Adipocyte (in vitro differentiated cells): ENCODE results near the gene LOXL1.
A peak's percentile ranks its signal among the peaks of the same experiment; 100 is the strongest.

Source experiments
- DNase-seq: peaks from one replicate; pipeline ENCODE4 v3.0.0-alpha.2; 2015; ENCODE audit warnings: low read depth
- H3K27me3 ChIP-seq: replicated peaks from 2 replicates; pipeline ENCODE4 v1.7.0; 2013; ENCODE audit warnings: mild to moderate bottlenecking, low read length, moderate library complexity; ENCODE audit not compliant: control insufficient read depth, insufficient read depth
- H3K36me3 ChIP-seq: 2 replicates; pipeline ENCODE4 v1.7.0; 2013; ENCODE audit warnings: low read length, mild to moderate bottlenecking, moderate library complexity; ENCODE audit not compliant: control insufficient read depth, insufficient read depth, severe bottlenecking
- H3K4me1 ChIP-seq: 2 replicates; pipeline ENCODE4 v1.7.0; 2013; ENCODE audit warnings: mild to moderate bottlenecking, low read length, moderate library complexity; ENCODE audit not compliant: control insufficient read depth, insufficient read depth
- H3K4me3 ChIP-seq: 2 replicates; pipeline ENCODE4 v1.7.0; 2013; ENCODE audit warnings: mild to moderate bottlenecking, low read length, moderate library complexity
- H3K9ac ChIP-seq: 2 replicates; pipeline ENCODE4 v1.7.0; 2013; ENCODE audit warnings: mild to moderate bottlenecking, low read length, moderate library complexity
- H3K9me3 ChIP-seq: 2 replicates; pipeline ENCODE4 v1.7.0; 2013; ENCODE audit warnings: mild to moderate bottlenecking, low read length, moderate library complexity; ENCODE audit not compliant: control insufficient read depth

The LOXL1 gene, protein sequence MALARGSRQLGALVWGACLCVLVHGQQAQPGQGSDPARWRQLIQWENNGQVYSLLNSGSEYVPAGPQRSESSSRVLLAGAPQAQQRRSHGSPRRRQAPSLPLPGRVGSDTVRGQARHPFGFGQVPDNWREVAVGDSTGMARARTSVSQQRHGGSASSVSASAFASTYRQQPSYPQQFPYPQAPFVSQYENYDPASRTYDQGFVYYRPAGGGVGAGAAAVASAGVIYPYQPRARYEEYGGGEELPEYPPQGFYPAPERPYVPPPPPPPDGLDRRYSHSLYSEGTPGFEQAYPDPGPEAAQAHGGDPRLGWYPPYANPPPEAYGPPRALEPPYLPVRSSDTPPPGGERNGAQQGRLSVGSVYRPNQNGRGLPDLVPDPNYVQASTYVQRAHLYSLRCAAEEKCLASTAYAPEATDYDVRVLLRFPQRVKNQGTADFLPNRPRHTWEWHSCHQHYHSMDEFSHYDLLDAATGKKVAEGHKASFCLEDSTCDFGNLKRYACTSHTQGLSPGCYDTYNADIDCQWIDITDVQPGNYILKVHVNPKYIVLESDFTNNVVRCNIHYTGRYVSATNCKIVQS

DNA sequence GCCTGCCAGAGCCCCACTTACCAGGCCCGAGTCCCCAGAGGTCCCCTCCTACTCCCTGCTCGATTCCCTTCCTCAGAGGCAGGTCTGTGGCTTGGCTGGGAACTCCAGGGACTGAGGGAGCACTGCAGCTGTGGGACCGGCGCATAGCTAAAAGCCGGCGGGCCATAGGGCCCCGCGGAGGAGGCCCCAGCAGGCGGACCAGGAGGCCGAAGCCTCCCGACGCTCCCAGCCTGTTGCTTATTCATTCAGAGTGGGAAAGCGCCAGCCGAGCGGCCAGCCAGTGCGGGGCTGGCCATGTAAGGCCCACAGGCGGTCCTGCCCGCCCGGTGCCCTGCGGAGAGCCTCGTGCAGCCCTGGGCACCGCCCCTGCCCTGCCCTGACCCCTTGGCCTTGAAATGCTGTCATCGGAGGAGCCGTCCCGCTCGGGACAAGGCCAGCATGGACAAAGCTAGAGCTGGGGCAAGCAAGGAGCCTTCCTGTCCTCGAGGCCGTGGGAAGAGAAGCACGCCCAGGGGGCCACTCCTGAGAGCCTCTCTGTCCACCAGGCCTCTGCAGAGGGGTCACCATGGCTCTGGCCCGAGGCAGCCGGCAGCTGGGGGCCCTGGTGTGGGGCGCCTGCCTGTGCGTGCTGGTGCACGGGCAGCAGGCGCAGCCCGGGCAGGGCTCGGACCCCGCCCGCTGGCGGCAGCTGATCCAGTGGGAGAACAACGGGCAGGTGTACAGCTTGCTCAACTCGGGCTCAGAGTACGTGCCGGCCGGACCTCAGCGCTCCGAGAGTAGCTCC lies at the start of gene LOXL1:
Gene LOXL1, plus strand, starts transcription at position 244 of the 784 bp plus-strand sequence. Its CDS starts 322 bp downstream, at position 566.
- no peaks in the 10 kb centered on the region for H3K27me3 ChIP-seq
- H3K4me1 ChIP-seq: peaks cover 76% of the 10 kb centered on the region
- DNase-seq: peak; percentile 94
- H3K9ac ChIP-seq: peak within 1 kb of the TSS; percentile 85
- peak within 1 kb of the TSS; percentile 84 for H3K4me3 ChIP-seq
- H3K9me3 ChIP-seq: no peaks in the 10 kb centered on the region
- H3K36me3 ChIP-seq: no peaks in the 10 kb centered on the region

DNA sequence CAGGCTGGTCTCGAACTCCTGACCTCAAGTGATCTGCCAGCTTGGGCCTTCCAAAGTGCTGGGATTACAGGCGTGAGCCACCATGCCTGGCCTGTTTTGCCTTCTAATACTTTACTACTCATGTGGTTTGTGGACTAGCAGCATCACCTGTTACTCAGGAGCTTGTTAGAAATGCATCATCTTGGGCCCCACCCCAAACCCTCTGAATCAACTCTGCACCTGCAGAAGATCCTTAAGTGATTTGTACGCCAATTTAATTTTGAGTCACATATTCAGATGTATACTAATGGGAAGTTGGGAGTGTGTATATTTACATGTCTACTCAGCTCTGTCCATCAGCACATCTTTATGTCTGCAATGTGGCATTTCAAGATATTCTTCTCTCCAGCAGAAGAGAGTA lies 46.8 kb upstream of the LOXL1 start:
- no peaks in the 10 kb centered on the region for H3K36me3 ChIP-seq
- no peaks in the 10 kb centered on the region for H3K4me1 ChIP-seq
- DNase-seq: no peak
- H3K9me3 ChIP-seq: no peaks in the 10 kb centered on the region
- H3K9ac ChIP-seq: no peak overlapping the region
- H3K27me3 ChIP-seq: peaks cover 29% of the 10 kb centered on the region
- no peak overlapping the region for H3K4me3 ChIP-seq

DNA sequence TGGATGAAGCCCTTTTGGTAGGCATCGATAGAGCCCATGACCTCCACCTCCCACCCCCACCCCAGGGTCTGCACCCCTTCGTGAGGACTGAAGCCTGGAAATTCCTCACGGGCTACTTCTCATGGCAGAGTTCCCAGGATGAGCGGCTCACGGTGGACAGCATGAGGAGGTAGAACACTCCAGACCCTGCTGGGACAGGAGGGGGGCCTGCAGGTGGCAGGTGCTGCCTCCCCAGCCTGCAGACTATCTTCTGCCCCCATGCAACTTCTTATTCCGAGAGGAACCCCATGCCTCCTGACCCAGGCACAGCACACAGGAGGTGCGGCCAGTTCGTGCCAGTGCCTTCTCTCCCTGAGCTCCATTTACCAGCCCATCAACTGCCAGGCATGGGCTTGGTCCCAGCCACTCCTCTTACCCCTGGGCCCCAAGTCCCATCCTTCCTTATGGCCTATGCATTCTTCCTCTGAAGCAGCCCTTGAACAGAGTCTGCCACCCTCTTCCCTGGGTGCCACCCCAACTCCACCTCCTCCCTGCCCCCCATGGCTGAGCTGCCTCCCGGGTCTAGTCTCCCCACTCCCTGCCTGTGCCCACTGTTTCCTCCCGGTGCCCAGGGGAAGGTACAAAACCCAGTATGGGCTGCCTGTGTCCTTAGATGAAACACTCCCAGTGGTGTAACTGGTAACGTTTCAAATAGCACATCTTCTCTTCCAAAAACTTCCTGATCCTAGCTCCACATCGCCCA lies 44.5 kb upstream of the LOXL1 start:
- Histone ChIP-seq H3K36me3 (no peaks in the 10 kb centered on the region), H3K4me1 (peaks cover 10% of the 10 kb centered on the region), H3K4me3 (no peak overlapping the region), H3K9me3 (no peaks in the 10 kb centered on the region), H3K9ac (no peak overlapping the region), H3K27me3 (peaks cover 39% of the 10 kb centered on the region)
- DNase-seq: no peak

DNA sequence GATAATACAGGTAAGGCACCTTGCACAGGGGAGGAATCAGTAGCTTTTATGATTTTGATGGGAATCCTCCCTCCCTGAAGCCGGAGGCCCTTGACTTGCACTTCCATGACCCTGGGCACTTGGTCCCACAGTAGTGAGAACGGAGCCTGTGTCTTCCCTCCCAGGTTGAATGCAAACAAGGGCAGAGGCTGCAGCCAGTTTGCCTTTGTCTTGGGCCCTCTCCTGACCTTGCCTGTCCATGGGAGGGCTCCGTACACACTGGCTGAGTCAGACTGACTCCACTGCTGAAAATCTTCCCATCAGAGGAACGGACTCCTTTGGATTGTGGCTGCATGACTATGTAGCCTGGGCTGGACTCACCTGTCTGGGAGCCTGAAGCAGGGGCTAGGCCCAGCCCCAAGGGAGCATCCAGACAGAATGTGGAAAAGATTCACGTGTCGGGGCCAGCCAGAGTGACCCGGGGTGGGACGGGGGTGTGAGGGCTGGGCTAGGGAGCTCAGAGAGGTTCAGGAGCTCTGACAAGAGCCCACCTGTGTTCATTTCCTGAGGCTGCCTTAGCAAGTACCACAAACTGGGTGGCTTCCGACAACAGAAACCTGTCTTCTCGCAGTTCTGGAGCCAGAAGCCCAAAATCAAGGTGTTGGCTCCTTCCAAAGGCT lies 43.4 kb upstream of the LOXL1 start:
- no peak for DNase-seq
- Histone ChIP-seq H3K4me3 (no peak overlapping the region), H3K36me3 (no peaks in the 10 kb centered on the region), H3K9ac (no peak overlapping the region), H3K27me3 (peaks cover 39% of the 10 kb centered on the region), H3K4me1 (peaks cover 10% of the 10 kb centered on the region), H3K9me3 (no peaks in the 10 kb centered on the region)

DNA sequence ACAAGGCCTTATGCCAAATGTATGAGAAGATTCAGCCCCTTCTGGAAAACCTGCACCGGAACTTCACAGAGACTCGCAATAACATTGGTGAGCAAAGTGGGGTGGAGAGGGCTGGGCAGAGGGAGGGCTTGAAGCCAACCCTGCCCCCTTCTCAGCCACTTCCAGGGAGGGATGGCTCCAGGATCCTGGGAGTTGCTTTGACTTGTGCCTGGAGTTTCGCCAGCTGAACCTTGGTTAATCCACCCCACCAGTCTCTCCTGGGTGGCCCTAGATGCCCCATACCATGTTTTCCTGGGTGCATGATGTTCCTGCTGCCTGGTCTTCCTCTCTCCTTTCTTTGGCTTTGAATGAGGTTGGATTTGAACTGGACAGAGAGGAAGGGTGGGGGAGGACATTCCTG lies 42.1 kb upstream of the LOXL1 start:
- Histone ChIP-seq H3K9me3 (no peaks in the 10 kb centered on the region), H3K4me3 (no peak overlapping the region), H3K27me3 (peaks cover 52% of the 10 kb centered on the region), H3K9ac (no peak overlapping the region), H3K4me1 (peaks cover 10% of the 10 kb centered on the region), H3K36me3 (no peaks in the 10 kb centered on the region)
- no peak for DNase-seq

DNA sequence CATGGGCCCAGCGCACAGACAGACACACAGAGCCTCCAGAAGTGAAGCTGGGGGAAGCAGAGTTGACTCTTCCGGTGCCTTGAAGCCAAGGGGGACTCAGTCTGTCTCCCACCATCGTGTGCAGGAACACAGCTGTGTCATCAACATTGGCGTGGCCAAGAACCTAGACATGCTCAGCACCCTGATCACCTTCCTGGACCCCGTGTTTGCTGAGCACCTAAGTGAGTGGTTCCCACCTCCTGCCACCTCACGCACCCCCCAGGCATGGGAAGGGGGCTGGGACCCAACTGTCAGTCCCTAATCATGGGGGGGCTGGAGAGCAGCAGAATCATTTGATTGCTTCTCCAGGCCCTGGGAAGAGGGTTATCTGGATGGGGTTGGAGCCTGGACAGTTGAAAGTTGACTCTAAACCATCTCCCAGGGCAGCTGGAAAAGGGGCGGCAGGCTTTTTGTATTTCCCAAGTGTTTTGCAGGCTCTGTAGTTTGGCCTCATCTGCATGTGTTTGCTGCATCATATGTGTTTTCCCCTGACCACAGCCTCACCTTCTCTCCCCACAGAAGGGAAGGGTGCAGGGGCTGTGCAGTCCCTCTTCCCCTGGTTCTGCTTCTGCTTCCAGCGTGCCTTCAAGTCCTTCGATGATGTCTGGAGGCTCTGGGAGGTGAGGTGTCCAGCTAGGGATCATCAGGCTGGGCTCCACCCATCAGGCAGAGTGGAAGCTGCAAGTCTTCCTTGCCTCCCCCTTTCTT lies 40.1 kb upstream of the LOXL1 start:
- no peak overlapping the region for H3K9ac ChIP-seq
- H3K36me3 ChIP-seq: no peaks in the 10 kb centered on the region
- peaks cover 64% of the 10 kb centered on the region for H3K27me3 ChIP-seq
- H3K4me3 ChIP-seq: no peak overlapping the region
- peaks cover 10% of the 10 kb centered on the region for H3K4me1 ChIP-seq
- no peaks in the 10 kb centered on the region for H3K9me3 ChIP-seq
- DNase-seq: no peak

DNA sequence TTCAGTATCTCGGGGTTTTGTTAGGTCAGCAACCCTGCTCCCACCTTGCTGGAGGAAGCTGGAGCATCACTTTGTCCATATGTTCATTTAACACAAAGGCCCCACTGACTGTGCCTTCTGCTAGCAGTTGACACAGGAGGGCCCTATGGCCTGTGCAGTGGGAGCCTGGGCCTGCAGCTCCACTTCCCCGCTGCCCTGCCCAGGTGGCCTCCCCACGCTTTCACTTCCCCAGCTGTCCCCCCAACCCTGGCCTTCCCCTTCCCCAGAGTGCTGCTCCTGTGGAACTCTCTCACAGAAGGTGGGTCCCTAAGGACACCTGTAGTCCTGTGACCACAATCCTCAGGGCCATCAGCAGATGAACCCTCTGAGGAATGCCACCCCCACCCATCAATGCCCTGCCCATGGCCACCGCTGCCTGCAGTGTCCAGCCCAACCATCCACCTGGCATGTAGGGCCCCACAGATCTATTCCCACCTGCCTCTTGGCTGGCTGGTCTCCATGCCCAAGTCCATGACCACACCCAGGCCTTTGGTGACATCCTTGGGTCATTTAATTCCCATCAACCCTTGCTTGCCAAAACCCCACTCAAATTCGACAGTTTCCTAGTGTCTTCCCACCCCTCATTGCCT lies 39.4 kb upstream of the LOXL1 start:
- DNase-seq: no peak
- Histone ChIP-seq H3K4me1 (peaks cover 10% of the 10 kb centered on the region), H3K9me3 (no peaks in the 10 kb centered on the region), H3K9ac (no peak overlapping the region), H3K27me3 (peaks cover 60% of the 10 kb centered on the region), H3K4me3 (no peak overlapping the region), H3K36me3 (no peaks in the 10 kb centered on the region)

DNA sequence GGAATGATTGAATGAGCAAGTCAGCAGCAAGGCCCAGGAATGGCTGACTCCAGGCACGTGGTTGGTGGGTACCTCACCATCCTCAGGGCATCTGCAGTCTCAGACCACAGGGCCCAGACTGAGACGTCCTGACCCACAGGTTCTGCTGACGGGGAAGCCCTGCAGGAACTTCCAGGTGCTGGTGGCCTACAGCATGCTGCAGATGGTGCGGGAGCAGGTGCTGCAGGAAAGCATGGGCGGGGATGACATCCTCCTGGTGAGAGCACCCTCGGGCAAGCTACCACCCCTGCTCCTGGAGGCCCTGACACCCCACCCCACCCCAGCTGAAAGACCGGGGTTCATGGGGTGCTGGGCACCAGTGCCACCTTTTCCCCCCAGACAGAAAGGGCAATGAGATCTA lies 38.8 kb upstream of the LOXL1 start:
- Histone ChIP-seq H3K27me3 (peaks cover 56% of the 10 kb centered on the region), H3K9me3 (no peaks in the 10 kb centered on the region), H3K9ac (no peak overlapping the region), H3K4me1 (peaks cover 10% of the 10 kb centered on the region), H3K4me3 (no peak overlapping the region), H3K36me3 (no peaks in the 10 kb centered on the region)
- DNase-seq: no peak

DNA sequence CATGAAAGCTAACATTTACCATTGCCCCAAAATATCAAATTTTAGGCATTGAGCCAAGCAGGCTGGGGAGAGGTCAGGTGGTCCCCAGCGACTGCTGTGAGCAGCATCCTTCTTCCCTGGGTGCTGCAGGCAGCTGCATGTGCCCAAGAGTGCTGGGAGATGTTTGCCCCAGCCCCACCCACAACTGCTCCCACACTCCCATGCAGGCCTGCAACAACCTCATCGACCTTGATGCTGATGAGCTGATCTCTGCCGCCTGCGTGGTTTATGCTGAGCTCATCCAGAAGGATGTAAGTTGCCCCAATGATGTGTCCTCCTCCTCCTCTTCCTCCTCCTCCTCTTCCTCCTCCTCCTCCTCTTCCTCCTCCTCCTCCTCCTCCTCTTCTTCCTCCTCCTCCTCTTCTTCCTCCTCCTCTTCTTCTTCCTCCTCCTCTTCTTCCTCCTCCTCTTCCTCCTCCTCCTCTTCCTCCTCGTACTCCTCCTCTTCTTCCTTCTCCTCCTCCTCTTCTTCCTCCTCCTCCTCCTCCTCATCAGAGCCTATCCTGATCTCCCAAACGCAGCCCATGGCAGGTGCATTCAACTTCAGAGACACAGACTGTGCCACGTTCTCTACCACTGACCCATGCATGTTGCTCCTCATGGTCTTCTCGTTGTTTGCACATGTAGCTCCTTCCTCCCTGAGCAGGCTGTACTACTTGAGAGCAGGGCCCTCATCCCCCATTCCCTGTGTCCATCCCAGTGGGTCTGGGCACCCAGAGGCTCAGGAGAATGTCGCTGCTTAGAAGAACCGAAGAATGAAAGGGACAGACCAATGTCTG lies 37.8 kb upstream of the LOXL1 start:
- DNase-seq: no peak
- H3K36me3 ChIP-seq: no peaks in the 10 kb centered on the region
- H3K4me1 ChIP-seq: peaks cover 10% of the 10 kb centered on the region
- no peaks in the 10 kb centered on the region for H3K9me3 ChIP-seq
- no peak overlapping the region for H3K9ac ChIP-seq
- no peak overlapping the region for H3K4me3 ChIP-seq
- H3K27me3 ChIP-seq: peaks cover 46% of the 10 kb centered on the region
